ENCODE results near the gene DUSP19.

DNA sequence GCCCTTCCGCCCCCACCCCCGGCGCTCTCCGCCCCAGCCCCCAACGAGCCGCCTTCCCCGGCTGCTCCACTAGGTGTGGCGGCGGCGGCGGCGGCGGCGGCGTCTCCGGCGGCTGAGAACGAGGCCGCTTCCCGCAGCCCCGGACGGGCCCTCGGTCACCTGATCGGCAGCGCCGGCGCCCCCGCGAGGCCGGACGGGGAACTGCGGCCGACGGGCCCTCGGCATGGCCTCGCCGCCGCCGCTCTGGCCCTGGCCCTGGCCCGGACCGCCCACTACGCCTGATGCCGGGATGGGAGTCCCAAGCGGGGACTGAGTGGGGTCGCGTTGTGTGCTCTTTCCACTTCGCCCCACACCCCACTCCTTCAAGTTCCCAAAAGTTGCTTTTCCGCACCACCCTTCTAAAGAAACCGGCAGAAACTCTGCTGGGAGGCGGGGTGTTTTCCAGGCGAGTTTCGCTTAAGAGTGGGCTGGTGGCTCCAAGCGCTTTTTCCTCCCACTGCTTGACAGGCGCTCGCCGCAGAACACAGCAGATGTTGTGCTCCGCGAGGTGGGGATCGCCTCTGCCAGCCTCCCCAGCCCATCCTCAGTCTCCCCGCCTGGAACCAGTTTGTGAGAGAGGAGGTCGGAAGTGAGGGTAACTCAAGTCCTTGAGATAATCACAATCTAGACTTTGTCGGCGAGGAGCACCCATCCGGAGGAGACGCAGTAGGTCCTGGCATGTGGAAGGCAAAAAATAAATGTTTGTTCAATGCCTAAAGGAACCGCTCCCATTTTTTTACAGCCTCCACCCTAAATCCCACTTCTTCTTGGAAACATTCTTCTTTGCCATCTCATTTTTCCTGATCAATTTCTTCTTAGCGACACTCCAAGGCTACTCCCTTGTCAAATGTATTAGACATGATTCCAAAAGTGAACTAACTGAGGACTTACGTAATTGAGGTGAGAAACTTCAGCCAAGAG is 39.9 kb upstream of the DUSP19 start, which contains the start of gene NCKAP1:
- TF ChIP-seq, protein P1, sequence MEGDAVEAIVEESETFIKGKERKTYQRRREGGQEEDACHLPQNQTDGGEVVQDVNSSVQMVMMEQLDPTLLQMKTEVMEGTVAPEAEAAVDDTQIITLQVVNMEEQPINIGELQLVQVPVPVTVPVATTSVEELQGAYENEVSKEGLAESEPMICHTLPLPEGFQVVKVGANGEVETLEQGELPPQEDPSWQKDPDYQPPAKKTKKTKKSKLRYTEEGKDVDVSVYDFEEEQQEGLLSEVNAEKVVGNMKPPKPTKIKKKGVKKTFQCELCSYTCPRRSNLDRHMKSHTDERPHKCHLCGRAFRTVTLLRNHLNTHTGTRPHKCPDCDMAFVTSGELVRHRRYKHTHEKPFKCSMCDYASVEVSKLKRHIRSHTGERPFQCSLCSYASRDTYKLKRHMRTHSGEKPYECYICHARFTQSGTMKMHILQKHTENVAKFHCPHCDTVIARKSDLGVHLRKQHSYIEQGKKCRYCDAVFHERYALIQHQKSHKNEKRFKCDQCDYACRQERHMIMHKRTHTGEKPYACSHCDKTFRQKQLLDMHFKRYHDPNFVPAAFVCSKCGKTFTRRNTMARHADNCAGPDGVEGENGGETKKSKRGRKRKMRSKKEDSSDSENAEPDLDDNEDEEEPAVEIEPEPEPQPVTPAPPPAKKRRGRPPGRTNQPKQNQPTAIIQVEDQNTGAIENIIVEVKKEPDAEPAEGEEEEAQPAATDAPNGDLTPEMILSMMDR (IDR thresholded peaks at IDR 0.05; ENCODE audit: poor library complexity) = peak; percentile 71
- TF ChIP-seq EZH2 (IDR thresholded peaks at IDR 0.05; ENCODE audit: borderline replicate concordance) = no peak
- no peak for TF ChIP-seq EZH2phosphoT487 (IDR thresholded peaks at IDR 0.05; ENCODE audit: low read depth, severe bottlenecking, unreplicated experiment)

Data from hepatocyte (in vitro differentiated cells).